GM10266 (cell line): ENCODE data around the gene PAPPA.

ENCODE experiments used
- DNase-seq: peaks from one replicate; pipeline ENCODE4 v3.0.0; 2012; ENCODE audit errors: extremely low spot score
- TF ChIP-seq, protein P1 (sequence below): IDR thresholded peaks from 2 replicates; pipeline ENCODE4 v1.5.1; 2012; ENCODE audit warnings: mild to moderate bottlenecking, low read depth; ENCODE audit not compliant: control insufficient read depth, insufficient read depth; ENCODE audit errors: missing control alignments

PAPPA gene

DNA sequence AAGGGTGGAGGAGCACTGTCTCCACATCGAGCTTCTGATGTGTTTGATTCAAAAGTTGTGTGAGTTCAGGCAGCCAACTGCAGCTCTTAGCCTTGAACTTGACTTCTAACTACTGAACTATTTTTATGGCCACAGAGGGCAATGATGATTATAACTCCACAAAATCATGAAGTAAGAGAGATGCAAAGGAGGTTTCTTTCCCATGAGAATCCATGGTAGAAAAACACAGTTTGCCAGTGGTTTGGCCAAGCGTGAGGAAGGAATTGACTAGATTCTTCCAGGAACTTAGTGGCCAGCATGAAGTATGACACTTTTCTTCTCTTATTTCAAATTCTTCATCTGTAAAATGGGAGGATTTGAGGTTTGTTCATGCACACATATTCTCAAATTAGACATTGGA, 43.2 kb downstream of the PAPPA start:
- DNase-seq = no peak
- TF ChIP-seq, protein P1, sequence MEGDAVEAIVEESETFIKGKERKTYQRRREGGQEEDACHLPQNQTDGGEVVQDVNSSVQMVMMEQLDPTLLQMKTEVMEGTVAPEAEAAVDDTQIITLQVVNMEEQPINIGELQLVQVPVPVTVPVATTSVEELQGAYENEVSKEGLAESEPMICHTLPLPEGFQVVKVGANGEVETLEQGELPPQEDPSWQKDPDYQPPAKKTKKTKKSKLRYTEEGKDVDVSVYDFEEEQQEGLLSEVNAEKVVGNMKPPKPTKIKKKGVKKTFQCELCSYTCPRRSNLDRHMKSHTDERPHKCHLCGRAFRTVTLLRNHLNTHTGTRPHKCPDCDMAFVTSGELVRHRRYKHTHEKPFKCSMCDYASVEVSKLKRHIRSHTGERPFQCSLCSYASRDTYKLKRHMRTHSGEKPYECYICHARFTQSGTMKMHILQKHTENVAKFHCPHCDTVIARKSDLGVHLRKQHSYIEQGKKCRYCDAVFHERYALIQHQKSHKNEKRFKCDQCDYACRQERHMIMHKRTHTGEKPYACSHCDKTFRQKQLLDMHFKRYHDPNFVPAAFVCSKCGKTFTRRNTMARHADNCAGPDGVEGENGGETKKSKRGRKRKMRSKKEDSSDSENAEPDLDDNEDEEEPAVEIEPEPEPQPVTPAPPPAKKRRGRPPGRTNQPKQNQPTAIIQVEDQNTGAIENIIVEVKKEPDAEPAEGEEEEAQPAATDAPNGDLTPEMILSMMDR = no peak

DNA sequence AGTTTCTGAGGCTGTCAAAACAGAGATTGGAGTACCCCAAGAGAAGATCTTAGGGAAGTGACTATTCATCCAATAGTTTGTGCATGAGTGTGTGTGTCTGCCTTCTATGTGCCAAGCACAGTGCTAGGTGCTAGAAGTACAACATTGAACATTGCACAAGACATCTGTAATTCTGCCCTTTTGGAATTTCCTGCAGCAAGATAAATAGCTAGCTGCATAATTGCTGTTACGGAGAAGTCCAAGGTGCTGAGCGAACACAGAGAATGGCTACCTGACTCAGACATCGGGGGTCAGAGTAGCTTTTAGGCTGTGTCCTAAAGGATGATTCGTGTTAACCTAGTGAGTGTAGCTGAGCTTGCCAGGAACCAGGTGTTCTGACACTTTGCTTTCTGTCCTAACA, 44.8 kb downstream of the PAPPA start:
- TF ChIP-seq, protein P1 = no peak
- DNase-seq = no peak

DNA sequence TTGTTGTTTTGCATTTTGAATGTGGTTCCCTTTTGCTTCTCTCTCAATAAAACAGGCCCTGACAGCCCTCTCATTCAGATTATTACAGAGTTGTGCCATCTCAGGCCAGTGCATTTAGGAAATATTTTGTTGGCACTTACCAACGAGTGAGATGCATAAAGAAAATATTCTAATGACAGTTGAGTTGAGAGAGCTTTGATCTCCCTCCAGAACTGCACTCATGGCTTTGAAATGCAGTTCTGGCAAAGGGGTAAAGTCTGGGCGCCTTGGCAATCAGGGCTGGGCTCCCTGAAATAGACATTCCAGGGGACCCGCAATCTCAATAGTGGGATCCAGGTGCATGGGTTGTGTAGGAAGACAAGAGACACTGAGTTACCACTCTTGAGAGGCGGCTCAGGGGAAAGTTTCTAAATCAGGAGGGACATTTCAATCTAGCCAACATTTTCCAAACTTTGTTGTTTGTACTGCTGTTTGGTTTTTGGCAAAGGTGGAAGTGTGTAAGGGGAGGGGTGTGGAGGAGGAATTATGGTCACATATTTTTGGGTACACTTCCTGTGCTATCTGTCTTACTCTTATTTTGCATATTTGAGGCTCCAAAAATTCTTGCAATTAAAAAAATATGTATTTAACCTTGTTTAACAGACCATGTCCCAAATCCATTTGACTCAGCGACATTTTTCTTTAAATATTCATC, 48.8 kb downstream of the PAPPA start:
- TF ChIP-seq, protein P1 = no peak

DNA sequence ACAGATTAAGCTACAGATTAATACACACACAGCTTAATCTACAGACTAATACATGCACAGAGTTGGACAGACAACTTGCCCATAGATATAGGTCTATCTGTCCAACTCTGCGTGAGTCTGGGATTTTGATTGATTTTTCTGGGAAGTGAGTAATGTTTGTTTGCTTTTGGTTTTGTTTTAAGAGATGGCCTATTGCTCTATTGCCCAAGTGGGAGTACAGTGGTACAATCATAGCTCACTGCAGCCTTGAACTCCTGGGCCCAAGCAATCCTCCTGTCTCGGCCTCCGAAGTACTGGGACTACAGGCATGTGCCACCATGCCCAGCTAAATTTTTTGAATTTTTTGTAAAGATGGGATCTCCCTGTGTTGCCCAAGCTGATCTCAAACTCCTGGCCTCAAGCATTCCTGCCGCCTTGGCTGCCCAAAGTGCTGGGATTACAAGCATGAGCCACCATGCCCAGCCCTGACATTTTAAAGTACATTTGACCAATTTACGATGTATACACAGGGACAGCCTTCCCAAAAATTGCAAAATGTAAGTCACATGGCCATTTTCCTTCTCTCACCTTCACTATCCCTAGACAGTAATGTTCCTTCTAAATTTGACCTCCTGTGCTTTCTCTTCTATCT, 50.8 kb downstream of the PAPPA start:
- no peak for DNase-seq
- TF ChIP-seq, protein P1 = no peak

More for the DNA sequence above, 48.8 kb downstream of the PAPPA start:
- no peak for DNase-seq

DNA sequence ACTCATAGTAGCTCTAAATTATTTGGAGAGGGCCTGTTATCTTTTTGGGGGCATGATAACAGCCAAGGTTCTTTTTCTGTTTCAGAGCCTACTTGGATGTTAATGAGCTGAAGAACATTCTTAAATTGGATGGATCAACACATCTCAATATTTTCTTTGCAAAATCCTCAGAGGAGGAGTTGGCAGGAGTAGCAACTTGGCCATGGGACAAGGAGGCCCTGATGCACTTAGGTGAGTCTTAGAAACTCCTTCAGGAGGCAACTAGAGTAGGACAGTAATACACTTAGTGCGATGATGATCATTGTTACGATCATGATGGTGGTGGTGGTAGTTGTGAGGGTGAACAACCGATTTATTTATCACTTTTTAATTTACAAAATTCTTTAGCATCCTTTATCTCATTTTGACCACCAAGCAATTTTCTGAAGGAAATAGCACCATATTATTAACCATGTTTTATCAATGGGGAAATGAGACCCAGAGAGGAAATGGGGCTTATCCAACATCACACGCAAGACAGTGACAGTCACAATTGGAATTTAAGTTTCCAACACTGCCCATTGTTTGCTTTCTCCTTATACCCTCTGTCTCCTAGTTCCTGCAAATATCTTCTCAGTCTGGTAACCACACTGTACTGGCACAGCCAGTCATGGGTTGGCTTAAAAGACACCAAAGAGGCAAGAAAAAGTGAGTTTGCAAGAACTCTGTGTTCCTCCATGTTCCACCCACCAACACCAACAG, 54.0 kb downstream of the PAPPA start:
- TF ChIP-seq, protein P1 = no peak
- no peak for DNase-seq

DNA sequence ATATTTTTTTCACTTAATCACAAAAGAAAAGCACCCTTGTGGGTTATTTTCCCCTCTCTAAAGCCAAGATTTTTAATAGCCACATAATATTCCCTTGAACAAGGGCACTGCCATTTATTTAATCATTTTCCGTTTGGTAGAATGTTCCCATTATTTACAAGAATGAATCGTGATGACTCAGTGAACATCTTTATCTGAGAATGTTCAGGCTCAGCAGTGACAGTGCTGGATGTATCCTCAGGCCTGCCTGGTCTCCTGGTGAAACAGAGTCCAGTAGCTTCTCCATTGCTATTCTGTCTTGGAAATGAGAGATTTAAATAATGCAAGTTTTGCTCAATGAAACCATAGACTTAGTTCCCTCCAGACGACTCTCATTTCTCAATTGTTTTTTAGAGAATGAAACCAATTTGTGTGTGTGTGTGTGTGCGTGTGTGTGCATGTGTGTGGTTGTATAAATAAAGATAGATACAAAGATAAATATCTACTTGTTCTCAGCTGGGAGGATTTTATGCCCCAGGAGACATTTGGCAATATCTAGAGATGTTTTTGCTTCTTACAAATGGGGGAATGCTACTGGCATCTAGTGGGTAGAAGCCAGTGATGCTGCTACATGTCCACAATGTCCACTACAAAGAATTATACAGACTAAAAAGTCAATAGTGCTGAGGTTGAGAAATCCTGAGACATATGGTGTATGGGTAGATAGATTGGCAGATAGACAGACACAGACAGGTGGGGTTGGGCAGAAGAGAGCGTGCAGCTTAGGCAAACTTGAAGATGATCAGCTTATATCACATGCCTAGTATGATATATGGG, 55.0 kb downstream of the PAPPA start:
- no peak for DNase-seq
- TF ChIP-seq, protein P1 = no peak
